Islet precursor cell (in vitro differentiated cells): ENCODE data around the gene ABHD17C.

Experiments
- DNase-seq: peaks from one replicate; pipeline ENCODE4 v3.0.0-alpha.2; 2018

Gene ABHD17C

DNA sequence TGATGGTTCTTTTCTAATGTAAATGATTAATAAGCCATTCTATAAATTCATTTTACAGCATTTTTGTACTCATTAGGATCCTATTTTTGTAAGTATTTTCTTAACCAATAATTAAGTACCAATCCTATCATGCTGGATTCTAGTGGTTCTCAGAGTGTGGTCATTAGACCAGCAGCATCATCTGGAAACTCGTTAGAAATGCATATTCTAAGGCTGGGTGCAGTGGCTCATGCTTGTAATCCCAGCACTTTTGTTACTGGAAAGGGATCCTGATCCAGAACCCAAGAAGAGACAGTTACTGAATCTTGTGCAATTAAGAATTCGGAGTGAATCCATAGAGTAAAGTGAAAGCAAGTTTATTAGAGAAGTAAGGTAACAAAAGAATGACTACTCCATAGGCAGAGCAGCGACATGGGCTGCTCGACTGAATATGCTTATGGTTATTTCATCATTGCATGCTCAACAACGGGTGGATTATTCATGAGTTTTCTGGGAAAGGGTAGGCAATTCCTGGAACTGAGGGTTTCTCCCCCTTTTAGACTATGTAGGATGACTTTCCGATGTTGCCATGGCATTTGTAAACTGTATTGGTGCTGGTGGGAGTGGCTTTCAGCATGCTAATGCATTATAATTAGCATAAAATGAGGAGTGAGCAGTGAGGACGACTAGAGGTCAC is 74.2 kb downstream of the ABHD17C start:
- DNase-seq = no peak

GRCh38 chr15:80769829-80770705 is 75.0 kb downstream of the ABHD17C start:
- DNase-seq = no peak

- no peak for DNase-seq
These were observed 78.0 kb downstream of the ABHD17C start for GRCh38 chr15:80773122-80773551.

DNA sequence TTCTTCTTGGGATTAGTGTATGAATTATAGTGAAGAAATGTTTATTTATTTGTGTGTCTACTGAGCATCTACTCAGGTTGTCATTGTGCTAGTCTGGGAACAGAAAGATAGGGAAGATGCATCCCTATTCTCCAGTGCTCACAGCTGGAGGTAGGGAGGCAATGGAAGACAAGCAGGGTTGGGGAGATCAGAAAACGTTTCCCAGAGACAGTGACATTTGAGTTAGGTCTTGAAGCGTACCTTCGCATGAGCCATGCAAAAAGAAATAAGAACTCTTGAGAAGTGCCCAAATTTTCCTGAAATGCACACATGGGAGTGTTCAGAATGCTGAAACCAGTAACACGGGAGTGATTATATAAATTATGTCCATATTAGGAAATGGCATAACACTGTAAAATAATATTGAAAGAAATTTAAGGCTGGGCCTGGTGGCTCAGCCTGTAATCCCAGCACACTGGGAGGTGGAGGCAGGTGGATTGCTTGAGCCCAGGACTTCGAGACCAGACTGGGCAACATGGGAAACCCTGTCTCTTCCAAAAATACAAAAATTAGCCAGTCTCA is 78.8 kb downstream of the ABHD17C start:
- DNase-seq = no peak

DNA sequence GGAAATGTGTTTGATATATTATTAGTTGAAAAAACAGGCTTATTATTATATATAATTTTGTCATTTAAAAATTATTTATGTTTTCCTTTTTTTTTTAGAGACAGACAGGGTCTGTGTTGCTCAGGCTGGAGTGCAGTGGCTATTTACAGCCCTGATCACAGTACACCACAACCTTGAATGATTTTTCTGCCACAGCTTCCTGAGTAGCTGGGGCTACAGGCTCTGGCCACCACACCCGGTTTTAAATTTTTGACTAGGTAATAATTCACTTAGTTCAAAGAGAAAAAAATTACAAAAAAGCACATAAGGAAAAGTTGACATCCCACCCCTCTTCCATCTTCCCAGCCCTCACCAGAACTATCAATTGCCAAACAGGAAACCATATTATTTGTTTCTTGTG is 79.4 kb downstream of the ABHD17C start:
- DNase-seq = no peak

DNA sequence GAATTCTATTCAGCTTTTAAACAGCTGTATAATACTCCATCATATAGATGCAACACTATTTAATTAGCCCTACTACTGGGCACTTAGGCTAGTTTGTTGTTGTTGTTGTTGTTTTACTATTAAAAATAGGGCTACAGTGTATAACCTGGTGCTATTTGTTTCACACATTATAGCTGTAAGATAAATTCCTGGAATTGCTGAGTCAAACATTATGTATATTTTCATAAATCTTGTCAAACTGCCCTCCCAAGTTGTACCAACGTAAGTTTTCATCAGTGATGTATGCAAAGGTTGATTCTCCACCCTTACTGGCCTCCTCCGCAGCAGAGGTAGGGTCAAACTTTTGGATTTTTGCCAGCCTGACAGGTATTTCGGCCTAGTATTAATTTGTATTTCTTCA is 80.2 kb downstream of the ABHD17C start:
- DNase-seq = no peak

- peak; percentile 81 for DNase-seq
These were observed 81.4 kb downstream of the ABHD17C start for GRCh38 chr15:80776420-80777045.

DNA sequence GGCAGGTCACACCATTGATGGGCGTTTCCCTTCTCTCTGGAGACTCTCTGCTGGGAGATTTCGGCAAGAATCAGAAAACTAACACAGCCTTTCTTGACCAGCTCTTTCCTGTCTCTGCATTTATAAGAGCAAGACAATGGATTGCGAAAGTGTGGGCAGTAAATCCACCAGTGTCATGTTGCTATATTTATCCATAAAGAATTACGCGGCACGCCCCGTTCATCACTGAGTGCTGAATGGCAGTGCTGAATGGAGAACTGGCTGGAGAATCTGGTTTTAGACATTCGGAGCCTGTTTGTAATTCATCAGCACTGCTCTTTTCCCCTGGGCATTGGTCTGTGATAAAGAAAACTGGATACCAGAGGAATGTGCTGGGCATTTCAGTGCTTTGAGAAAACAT is 82.0 kb downstream of the ABHD17C start:
- DNase-seq = no peak

GRCh38 chr15:80777826-80778620 is 82.9 kb downstream of the ABHD17C start:
- DNase-seq = no peak

GRCh38 chr15:80778621-80778963 is 83.5 kb downstream of the ABHD17C start:
- no peak for DNase-seq

- DNase-seq = peak; percentile 93
These were observed 84.0 kb downstream of the ABHD17C start, which contains the start of gene CEMIP for GRCh38 chr15:80778964-80779657. TSS of gene CEMIP (plus strand) at chr15:80779370. CDS start at chr15:80873880, 94,510 bp downstream.

DNA sequence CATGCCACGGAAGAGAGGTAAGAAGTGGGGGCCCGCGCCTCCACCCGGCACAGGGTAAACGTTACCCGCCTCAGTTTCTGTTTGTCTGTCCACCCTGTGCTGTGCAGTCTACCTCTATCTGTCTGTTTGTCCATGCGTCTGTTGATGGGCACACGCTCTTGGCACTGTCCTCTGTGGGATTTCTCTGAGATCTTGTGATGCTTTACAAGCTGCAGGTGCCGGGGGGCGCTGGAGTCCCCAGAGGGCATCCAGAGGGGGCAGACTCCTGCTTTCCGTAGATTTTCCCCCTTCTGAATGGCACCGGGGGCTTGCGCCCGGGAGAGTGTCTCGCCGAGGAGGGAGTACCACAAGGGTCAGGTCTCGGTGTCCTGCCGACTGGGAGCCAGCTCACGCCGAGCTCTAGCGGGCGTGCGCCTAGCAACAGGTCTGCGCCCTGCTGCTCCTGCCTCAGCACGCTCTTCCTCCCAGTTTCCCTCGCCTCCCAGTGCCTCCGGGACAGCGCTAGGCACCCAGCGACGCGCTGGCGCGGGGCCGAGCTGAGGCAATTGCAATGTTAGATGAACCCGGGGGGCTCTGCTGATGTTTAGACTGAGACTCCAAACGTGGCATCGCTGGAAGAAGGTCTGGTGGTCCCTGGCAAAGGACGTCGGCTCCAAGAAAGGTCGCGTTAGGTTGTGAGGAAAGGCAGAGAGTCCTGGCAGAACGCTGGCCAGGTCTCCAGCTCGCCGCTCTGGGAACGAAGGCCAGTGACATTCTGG is 84.7 kb downstream of the ABHD17C start:
- DNase-seq = peak; percentile 67

- peak; percentile 91 for DNase-seq
These were observed 85.5 kb downstream of the ABHD17C start for GRCh38 chr15:80780416-80781221.

DNA sequence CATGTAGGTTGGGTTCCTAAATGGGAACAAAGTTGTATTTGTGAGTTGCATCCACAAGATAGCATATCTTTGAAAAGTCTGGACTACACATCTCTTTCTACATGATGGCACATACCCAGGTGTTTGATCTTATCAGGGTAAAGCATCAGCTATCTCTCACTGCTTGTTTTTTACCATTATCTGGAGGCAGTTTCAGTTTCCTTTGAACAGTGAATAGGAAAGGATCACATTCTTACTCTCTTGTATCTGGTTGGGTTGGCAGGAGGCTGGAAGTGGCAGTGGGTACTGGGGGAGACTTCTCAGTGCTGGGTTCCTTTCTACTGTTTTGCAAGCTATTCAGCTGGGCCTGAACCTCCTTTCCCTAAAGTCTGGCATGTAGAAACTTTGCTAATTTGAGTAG is 88.2 kb downstream of the ABHD17C start:
- DNase-seq = no peak

- no peak for DNase-seq
These were observed 90.2 kb downstream of the ABHD17C start for GRCh38 chr15:80785335-80785734.

- DNase-seq = no peak
These were observed 90.8 kb downstream of the ABHD17C start for GRCh38 chr15:80785811-80786354.

DNA sequence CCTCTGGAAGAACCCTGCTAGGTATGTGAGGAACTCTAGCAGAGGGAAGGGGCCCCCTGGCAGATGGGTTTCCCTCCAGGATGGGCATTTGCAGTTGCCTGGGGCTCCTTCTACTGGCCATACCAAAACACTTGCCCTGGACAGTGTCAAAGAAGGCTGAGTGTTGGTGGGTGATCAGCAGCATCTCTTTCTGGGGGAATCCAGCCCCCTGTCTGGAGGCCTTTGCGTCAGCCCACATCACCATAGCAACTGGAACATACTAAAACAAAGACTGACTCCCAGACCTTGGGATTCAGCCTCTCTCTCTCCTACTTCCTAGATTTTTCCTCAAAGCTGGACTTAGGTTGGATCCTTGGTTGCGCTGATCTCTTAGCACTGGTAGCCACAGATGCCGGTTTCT is 92.2 kb downstream of the ABHD17C start:
- DNase-seq = no peak

DNA sequence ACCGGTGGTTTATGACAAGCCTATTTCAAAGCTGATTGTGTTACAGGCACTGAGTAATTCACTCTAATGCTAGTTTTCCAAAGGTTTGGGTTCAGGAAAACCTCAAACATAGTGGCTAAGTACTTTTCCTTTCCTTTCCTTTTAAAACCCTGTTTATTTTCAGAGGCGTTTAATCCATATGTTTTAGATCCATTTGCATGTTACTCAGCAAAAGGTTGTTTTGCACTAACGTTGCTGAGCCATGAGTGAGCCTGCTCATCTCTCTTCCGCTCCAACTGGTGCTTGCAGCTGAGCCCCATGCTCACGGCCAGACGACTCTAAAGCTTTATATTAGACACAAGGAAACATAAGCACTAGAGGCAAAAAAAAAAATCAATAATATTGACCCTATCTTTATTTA is 93.4 kb downstream of the ABHD17C start:
- DNase-seq = no peak

DNA sequence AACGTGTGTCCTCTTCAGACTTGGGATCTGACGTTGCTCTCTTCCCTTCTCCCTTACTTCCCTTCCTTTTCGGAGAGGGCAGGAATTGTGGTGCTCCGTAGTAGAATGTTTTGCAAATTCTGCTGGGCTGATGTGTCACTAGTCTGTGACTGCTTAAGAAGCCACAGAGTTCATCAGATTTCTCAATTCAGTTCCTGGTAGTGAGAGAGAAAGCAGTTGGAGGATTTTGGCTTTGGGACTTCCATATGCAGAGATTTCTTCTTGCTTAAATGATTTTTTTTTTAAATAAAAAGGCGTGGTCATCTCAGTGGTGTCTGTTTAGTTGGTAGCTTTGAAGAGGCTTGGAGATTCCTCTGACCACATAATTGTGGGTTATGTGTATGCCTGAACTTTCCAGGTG is 94.2 kb downstream of the ABHD17C start:
- no peak for DNase-seq

DNA sequence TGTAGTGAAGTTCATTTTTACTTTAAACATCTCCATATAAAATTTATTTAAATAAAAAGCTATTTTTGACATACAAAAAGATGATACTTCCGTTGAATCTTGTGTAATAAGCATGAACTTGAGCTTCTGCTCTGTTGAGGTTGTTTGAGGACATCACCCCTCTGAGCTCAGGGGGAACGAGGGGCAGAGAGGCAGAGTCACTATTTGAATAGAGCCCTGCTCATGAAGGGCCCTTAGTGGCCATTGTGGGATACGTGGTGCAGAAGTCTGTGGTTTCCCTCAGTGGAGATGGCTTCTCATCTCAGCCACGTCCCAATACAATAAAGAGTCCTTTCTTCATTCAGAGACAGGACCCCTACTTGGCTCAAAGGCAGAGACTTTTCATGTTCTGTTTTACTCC is 94.7 kb downstream of the ABHD17C start:
- DNase-seq = no peak
